HepG2 (cell line): ENCODE data around the gene CERT1. TPM values are rescaled to one million over a fixed set of nuclear protein-coding genes. Genes with fewer than 3 reads are reported as not detected.

Experiments
- ATF1 ChIP-seq: IDR thresholded peaks from 2 replicates; pipeline ENCODE4 v1.6.1; 2016; ENCODE audit warnings: mild to moderate bottlenecking, control low read depth
- ESRRA ChIP-seq: sonication (generic); formaldehyde crosslinking; IDR thresholded peaks from 2 replicates; pipeline ENCODE4 v1.5.1; 2020; ENCODE audit warnings: mild to moderate bottlenecking, low read depth, missing genetic modification reagents
- HOXA7 ChIP-seq: sonication (generic); formaldehyde crosslinking; IDR thresholded peaks from 2 replicates; pipeline ENCODE4 v1.8.1; 2022; ENCODE audit warnings: mild to moderate bottlenecking, missing genetic modification reagents, moderate library complexity
- JUNB ChIP-seq: sonication (generic); formaldehyde crosslinking; IDR thresholded peaks from 2 replicates; pipeline ENCODE4 v1.8.0; 2022; ENCODE audit warnings: missing genetic modification reagents, mild to moderate bottlenecking, borderline replicate concordance
- JUND ChIP-seq: sonication (generic); formaldehyde crosslinking; IDR thresholded peaks from 2 replicates; pipeline ENCODE4 v1.8.0; 2022; ENCODE audit warnings: mild to moderate bottlenecking, missing genetic modification reagents
- MAZ ChIP-seq, 2 experiments: sonication (generic) in 1 of 2; formaldehyde crosslinking in 1 of 2; IDR thresholded peaks; 2 replicates each; pipeline versions ENCODE4 v1.5.0 to v1.6.1; 2012 to 2020; ENCODE audit warnings: low read depth in 2 of 2, mild to moderate bottlenecking in 2 of 2, borderline replicate concordance in 1 of 2, improper control_type of control experiment in 1 of 2, low read length in 1 of 2, missing genetic modification reagents in 1 of 2, moderate library complexity in 1 of 2
- MED13 ChIP-seq: sonication (generic); formaldehyde crosslinking; IDR thresholded peaks from 2 replicates; pipeline ENCODE4 v1.5.0; 2020; ENCODE audit warnings: missing genetic modification reagents
- MLLT10 ChIP-seq: sonication (generic); formaldehyde crosslinking; IDR thresholded peaks from 2 replicates; pipeline ENCODE4 v1.4.0; 2020; ENCODE audit warnings: missing genetic modification reagents
- STAT5B ChIP-seq: sonication (generic); formaldehyde crosslinking; IDR thresholded peaks from 2 replicates; pipeline ENCODE4 v1.4.0; 2020; ENCODE audit warnings: missing genetic modification reagents
- TAF1 ChIP-seq: sonication (generic); formaldehyde crosslinking; IDR thresholded peaks from 2 replicates; pipeline ENCODE4 v1.4.0; 2020; ENCODE audit warnings: missing genetic modification reagents
- TARDBP ChIP-seq: sonication (generic); formaldehyde crosslinking; IDR thresholded peaks from 2 replicates; pipeline ENCODE4 v1.8.0; 2022; ENCODE audit warnings: mild to moderate bottlenecking, missing genetic modification reagents
- ZNF232 ChIP-seq: sonication (generic); formaldehyde crosslinking; IDR thresholded peaks from 2 replicates; pipeline ENCODE4 v1.4.0; 2020; ENCODE audit warnings: missing genetic modification reagents, borderline replicate concordance
- ZNF251 ChIP-seq: sonication (generic); formaldehyde crosslinking; IDR thresholded peaks from 2 replicates; pipeline ENCODE4 v1.9.0; 2021; ENCODE audit warnings: mild to moderate bottlenecking, missing genetic modification reagents
- ZNF460 ChIP-seq: sonication (generic); formaldehyde crosslinking; IDR thresholded peaks from 2 replicates; pipeline ENCODE4 v1.5.1; 2020; ENCODE audit warnings: missing genetic modification reagents, mild to moderate bottlenecking, borderline replicate concordance
- ZNF709 ChIP-seq: sonication (generic); formaldehyde crosslinking; IDR thresholded peaks from 2 replicates; pipeline ENCODE4 v1.5.0; 2020; ENCODE audit warnings: mild to moderate bottlenecking, missing genetic modification reagents
- ZNF878 ChIP-seq: sonication (generic); formaldehyde crosslinking; IDR thresholded peaks from 2 replicates; pipeline ENCODE4 v1.8.1; 2023; ENCODE audit warnings: mild to moderate bottlenecking, missing genetic modification reagents, moderate library complexity
- polyA plus RNA-seq, 8 experiments: library from polyadenylated mRNA; depleted of rRNA in 3 of 8; stranded (reverse) in 7 of 8; unstranded in 1 of 8; fragments of >200 nt; fragmentation: Illumina TruSeq in 4 of 8; extraction: Trizol in 4 of 8; gene quantifications; 2 replicates each; pipeline versions ENCODE4 v1.2.1 to v1.2.3, GENCODE V29; 2011 to 2016; ENCODE audit warnings: low read depth in 4 of 8, missing spikeins in 1 of 8, mixed read lengths in 1 of 8; ENCODE audit not compliant: insufficient read depth in 1 of 8
- total RNA-seq, 5 experiments: library from RNA; depleted of rRNA; stranded (reverse); fragments of >200 nt; fragmentation: Illumina TruSeq; extraction: Trizol; gene quantifications; 2 replicates each; pipeline ENCODE4 v1.2.3, GENCODE V29; 2016; ENCODE audit warnings: low read depth in 1 of 5
- TF ChIP-seq, protein P1 (sequence below): sonication (generic); formaldehyde crosslinking; conservative IDR thresholded peaks from 2 replicates; pipeline ENCODE4 v1.8.0; 2022; ENCODE audit warnings: mild to moderate bottlenecking, moderate library complexity, missing genetic modification reagents
- TF ChIP-seq, protein P2 (sequence below), 2 experiments: sonication (generic) in 1 of 2; formaldehyde crosslinking in 1 of 2; IDR thresholded peaks; 2 replicates each; pipeline versions ENCODE4 v1.4.0 to v1.6.1; 2016 to 2020; ENCODE audit warnings: borderline replicate concordance in 1 of 2, low read depth in 1 of 2, mild to moderate bottlenecking in 1 of 2, missing genetic modification reagents in 1 of 2
- TF ChIP-seq, protein P3 (sequence below): sonication (generic); formaldehyde crosslinking; IDR thresholded peaks from 2 replicates; pipeline ENCODE4 v1.5.1; 2020; ENCODE audit warnings: missing genetic modification reagents, mild to moderate bottlenecking, borderline replicate concordance

The CERT1 gene
- total and polyA plus RNA-seq, 2 of the 13 experiments (the other 11 are each of a cell fraction or from before 2014, with no cell fraction given) = 8.2 to 12.7 TPM

DNA sequence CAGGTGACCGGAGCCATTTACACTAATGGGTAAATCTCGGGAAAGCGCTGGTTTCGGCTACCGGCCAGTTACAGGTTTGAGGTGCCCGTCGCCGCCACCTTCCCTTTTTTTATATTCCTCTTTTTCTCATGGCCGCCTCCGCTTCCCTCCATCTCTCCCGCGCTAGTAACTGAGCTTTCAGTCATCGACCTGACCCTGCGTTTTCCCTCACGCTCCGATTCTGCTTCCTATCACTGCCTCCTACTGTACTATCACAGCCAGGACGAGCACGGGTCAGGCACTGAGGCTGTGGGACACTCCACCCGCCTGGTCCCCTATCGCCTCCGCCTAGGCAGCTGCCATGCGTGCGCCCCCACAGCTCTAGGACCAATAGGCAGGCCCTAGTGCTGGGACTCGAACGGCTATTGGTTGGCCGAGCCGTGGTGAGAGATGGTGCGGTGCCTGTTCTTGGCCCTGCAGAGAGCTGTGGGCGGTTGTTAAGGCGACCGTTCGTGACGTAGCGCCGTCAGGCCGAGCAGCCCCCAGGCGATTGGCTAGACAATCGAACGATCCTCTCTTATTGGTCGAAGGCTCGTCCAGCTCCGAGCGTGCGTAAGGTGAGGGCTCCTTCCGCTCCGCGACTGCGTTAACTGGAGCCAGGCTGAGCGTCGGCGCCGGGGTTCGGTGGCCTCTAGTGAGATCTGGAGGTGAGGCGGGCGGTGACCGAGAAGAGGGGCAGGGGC is 174.7 kb downstream of the CERT1 start, which contains the start of gene HMGCR (continued):
- TF ChIP-seq, protein P1, sequence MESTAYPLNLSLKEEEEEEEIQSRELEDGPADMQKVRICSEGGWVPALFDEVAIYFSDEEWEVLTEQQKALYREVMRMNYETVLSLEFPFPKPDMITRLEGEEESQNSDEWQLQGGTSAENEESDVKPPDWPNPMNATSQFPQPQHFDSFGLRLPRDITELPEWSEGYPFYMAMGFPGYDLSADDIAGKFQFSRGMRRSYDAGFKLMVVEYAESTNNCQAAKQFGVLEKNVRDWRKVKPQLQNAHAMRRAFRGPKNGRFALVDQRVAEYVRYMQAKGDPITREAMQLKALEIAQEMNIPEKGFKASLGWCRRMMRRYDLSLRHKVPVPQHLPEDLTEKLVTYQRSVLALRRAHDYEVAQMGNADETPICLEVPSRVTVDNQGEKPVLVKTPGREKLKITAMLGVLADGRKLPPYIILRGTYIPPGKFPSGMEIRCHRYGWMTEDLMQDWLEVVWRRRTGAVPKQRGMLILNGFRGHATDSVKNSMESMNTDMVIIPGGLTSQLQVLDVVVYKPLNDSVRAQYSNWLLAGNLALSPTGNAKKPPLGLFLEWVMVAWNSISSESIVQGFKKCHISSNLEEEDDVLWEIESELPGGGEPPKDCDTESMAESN (CRISPR knock-in tag) = peak; percentile 84; the same call in 1 of the 2 replicates
- TF ChIP-seq MAZ (IDR thresholded peaks at IDR 0.05; ENCODE audit: borderline replicate concordance, low read depth, low read length) = peak; percentile 59; the same call in 1 of the 2 replicates
- peak; percentile 34; the same call in 1 of the 2 replicates for TF ChIP-seq MAZ (CRISPR knock-in tag; IDR thresholded peaks at IDR 0.05; ENCODE audit: low read depth)
- TF ChIP-seq STAT5B = no peak
- 0 out of 2 replicates have a peak, but pooled peaks have one; percentile 62 for TF ChIP-seq MED13
- TF ChIP-seq TAF1 (CRISPR knock-in tag) = peak; percentile 95
- TF ChIP-seq ATF1 (CRISPR knock-in tag) = peak; percentile 95
- TF ChIP-seq HOXA7 (CRISPR knock-in tag) = no peak
- no peak for TF ChIP-seq MLLT10 (CRISPR knock-in tag)
- TF ChIP-seq, protein P2, sequence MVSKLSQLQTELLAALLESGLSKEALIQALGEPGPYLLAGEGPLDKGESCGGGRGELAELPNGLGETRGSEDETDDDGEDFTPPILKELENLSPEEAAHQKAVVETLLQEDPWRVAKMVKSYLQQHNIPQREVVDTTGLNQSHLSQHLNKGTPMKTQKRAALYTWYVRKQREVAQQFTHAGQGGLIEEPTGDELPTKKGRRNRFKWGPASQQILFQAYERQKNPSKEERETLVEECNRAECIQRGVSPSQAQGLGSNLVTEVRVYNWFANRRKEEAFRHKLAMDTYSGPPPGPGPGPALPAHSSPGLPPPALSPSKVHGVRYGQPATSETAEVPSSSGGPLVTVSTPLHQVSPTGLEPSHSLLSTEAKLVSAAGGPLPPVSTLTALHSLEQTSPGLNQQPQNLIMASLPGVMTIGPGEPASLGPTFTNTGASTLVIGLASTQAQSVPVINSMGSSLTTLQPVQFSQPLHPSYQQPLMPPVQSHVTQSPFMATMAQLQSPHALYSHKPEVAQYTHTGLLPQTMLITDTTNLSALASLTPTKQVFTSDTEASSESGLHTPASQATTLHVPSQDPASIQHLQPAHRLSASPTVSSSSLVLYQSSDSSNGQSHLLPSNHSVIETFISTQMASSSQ (IDR thresholded peaks at IDR 0.05; ENCODE audit: low read depth) = no peak
- TF ChIP-seq, protein P2 (CRISPR knock-in tag; IDR thresholded peaks at IDR 0.05; ENCODE audit: borderline replicate concordance) = peak; percentile 60; the same call in 1 of the 2 replicates
- TF ChIP-seq ESRRA (CRISPR knock-in tag) = peak; percentile 60
- TF ChIP-seq ZNF709 (CRISPR knock-in tag) = peak; percentile 92
- TF ChIP-seq JUND (CRISPR knock-in tag) = no peak
- TF ChIP-seq ZNF232 (CRISPR knock-in tag) = peak; percentile 70; the same call in 1 of the 2 replicates
- peak; percentile 82; the same call in 1 of the 2 replicates for TF ChIP-seq ZNF251 (CRISPR knock-in tag)
- no peak; the same call in 1 of the 2 replicates for TF ChIP-seq ZNF460 (CRISPR knock-in tag)
- peak; percentile 30; the same call in 1 of the 2 replicates for TF ChIP-seq ZNF878 (CRISPR knock-in tag)
- TF ChIP-seq, protein P3, sequence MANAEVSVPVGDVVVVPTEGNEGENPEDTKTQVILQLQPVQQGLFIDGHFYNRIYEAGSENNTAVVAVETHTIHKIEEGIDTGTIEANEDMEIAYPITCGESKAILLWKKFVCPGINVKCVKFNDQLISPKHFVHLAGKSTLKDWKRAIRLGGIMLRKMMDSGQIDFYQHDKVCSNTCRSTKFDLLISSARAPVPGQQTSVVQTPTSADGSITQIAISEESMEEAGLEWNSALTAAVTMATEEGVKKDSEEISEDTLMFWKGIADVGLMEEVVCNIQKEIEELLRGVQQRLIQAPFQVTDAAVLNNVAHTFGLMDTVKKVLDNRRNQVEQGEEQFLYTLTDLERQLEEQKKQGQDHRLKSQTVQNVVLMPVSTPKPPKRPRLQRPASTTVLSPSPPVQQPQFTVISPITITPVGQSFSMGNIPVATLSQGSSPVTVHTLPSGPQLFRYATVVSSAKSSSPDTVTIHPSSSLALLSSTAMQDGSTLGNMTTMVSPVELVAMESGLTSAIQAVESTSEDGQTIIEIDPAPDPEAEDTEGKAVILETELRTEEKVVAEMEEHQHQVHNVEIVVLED (CRISPR knock-in tag) = peak; percentile 96
- TF ChIP-seq TARDBP (CRISPR knock-in tag) = peak; percentile 88
- no peak; the same call in 1 of the 2 replicates for TF ChIP-seq JUNB (CRISPR knock-in tag)
